ENCODE measurements around the gene SLC12A6.
"Not testable (repeated sequence)": the region's sequence is repeated elsewhere in the genome, so short reads cannot be mapped to it uniquely, and the experiment has no call there.

SLC12A6 gene

GRCh38 chr15:34337557-34338306 is at the start of gene SLC12A6:
Gene SLC12A6, minus strand, starts transcription at chr15:34337781. Its CDS starts 1,101 bp downstream, at chr15:34336680.
- no peak for TF ChIP-seq JUND (IDR thresholded peaks at IDR 0.05; ENCODE audit: low read depth)
- in situ Hi-C loops (cut with HindIII; ENCODE audit: low pct_unique_long_range_greater_than_20kb, low sequenced_read_pairs): no loop called here
- peak; percentile 66 to 88 for DNase-seq (ENCODE audit: low read depth in 1 of 2, low spot score in 1 of 2)

- in situ Hi-C loops (cut with HindIII; ENCODE audit: low pct_unique_long_range_greater_than_20kb, low sequenced_read_pairs); DNase-seq (ENCODE audit: low read depth in 1 of 2, low spot score in 1 of 2): not testable (repeated sequence)
Measured at GRCh38 chr15:34381829-34382521, 44.4 kb upstream of the SLC12A6 start.

GRCh38 chr15:34380491-34380890 is 42.9 kb upstream of the SLC12A6 start:
- in situ Hi-C loops (cut with HindIII; ENCODE audit: low pct_unique_long_range_greater_than_20kb, low sequenced_read_pairs); DNase-seq (ENCODE audit: low read depth in 1 of 2, low spot score in 1 of 2): not testable (repeated sequence)

- TF ChIP-seq JUND (IDR thresholded peaks at IDR 0.05; ENCODE audit: low read depth): no peak
- no peak for DNase-seq (ENCODE audit: low read depth in 1 of 2, low spot score in 1 of 2)
- in situ Hi-C loops (cut with HindIII; ENCODE audit: low pct_unique_long_range_greater_than_20kb, low sequenced_read_pairs): no loop called here
Measured at GRCh38 chr15:34376856-34377255, 39.3 kb upstream of the SLC12A6 start.

GRCh38 chr15:34375541-34375940 is 38.0 kb upstream of the SLC12A6 start:
- DNase-seq (ENCODE audit: low read depth in 1 of 2, low spot score in 1 of 2); in situ Hi-C loops (cut with HindIII; ENCODE audit: low pct_unique_long_range_greater_than_20kb, low sequenced_read_pairs): not testable (repeated sequence)

GRCh38 chr15:34374816-34375215 is 37.2 kb upstream of the SLC12A6 start:
- TF ChIP-seq JUND (IDR thresholded peaks at IDR 0.05; ENCODE audit: low read depth): no peak
- in situ Hi-C loops (cut with HindIII; ENCODE audit: low pct_unique_long_range_greater_than_20kb, low sequenced_read_pairs): no loop called here
- peak in 1 of 2 experiments; percentile 65 for DNase-seq (ENCODE audit: low read depth in 1 of 2, low spot score in 1 of 2)

GRCh38 chr15:34373951-34374350 is 36.4 kb upstream of the SLC12A6 start:
- in situ Hi-C loops (cut with HindIII; ENCODE audit: low pct_unique_long_range_greater_than_20kb, low sequenced_read_pairs): no loop called here
- no peak for DNase-seq (ENCODE audit: low read depth in 1 of 2, low spot score in 1 of 2)
- TF ChIP-seq JUND (IDR thresholded peaks at IDR 0.05; ENCODE audit: low read depth): no peak

GRCh38 chr15:34370643-34371042 is 33.1 kb upstream of the SLC12A6 start:
- in situ Hi-C loops (cut with HindIII; ENCODE audit: low pct_unique_long_range_greater_than_20kb, low sequenced_read_pairs): no loop called here

GRCh38 chr15:34370129-34370528 is 32.5 kb upstream of the SLC12A6 start:
- in situ Hi-C loops (cut with HindIII; ENCODE audit: low pct_unique_long_range_greater_than_20kb, low sequenced_read_pairs): no loop called here
- no peak for DNase-seq (ENCODE audit: low read depth in 1 of 2, low spot score in 1 of 2)
- no peak for TF ChIP-seq JUND (IDR thresholded peaks at IDR 0.05; ENCODE audit: low read depth)

More at GRCh38 chr15:34370643-34371042, 33.1 kb upstream of the SLC12A6 start:
- TF ChIP-seq JUND (IDR thresholded peaks at IDR 0.05; ENCODE audit: low read depth): no peak
- no peak for DNase-seq (ENCODE audit: low read depth in 1 of 2, low spot score in 1 of 2)

- peak; percentile 85 to 89 for DNase-seq (ENCODE audit: low read depth in 1 of 2, low spot score in 1 of 2)
- in situ Hi-C loops (cut with HindIII; ENCODE audit: low pct_unique_long_range_greater_than_20kb, low sequenced_read_pairs): no loop called here
- TF ChIP-seq JUND (IDR thresholded peaks at IDR 0.05; ENCODE audit: low read depth): no peak
Measured at GRCh38 chr15:34367101-34368081, 29.8 kb upstream of the SLC12A6 start, which contains the start of gene LPCAT4. Gene LPCAT4, minus strand, starts transcription at chr15:34367196. Its CDS starts 96 bp downstream, at chr15:34367100.

- in situ Hi-C loops (cut with HindIII; ENCODE audit: low pct_unique_long_range_greater_than_20kb, low sequenced_read_pairs): no loop called here
- TF ChIP-seq JUND (IDR thresholded peaks at IDR 0.05; ENCODE audit: low read depth): no peak
- DNase-seq (ENCODE audit: low read depth in 1 of 2, low spot score in 1 of 2): peak; percentile 46 to 52
Measured at GRCh38 chr15:34366271-34367065, 28.9 kb upstream of the SLC12A6 start.

GRCh38 chr15:34365836-34366235 is 28.3 kb upstream of the SLC12A6 start:
- in situ Hi-C loops (cut with HindIII; ENCODE audit: low pct_unique_long_range_greater_than_20kb, low sequenced_read_pairs): no loop called here
- TF ChIP-seq JUND (IDR thresholded peaks at IDR 0.05; ENCODE audit: low read depth): no peak
- DNase-seq (ENCODE audit: low read depth in 1 of 2, low spot score in 1 of 2): no peak
